HCT116 (cell line): ENCODE results near the gene ESR2. TPM values are rescaled to one million over a fixed set of nuclear protein-coding genes. Genes with fewer than 3 reads are reported as not detected.

ENCODE experiments used
- ATAC-seq: fragments of 200-7000 bp; cut with Tn5 transposase; 2 replicates; pipeline ENCODE4 v1.9.1; 2020; ENCODE audit warnings: mild to moderate bottlenecking, moderate library complexity
- BruUV-seq: library from RNA; stranded (reverse); fragments of 400-500 nt; replicated peaks from 2 replicates; lab custom pipeline; 2021; lab: Mats Ljungman, UMichigan
- CTCF ChIA-PET: fragments of 300-600 bp; sonication (Branson Sonifier 250); formaldehyde crosslinking; loops from one replicate; lab custom pipeline; 2021; ENCODE audit warnings: antibody characterized with exemption; lab: Charles Lee
- POLR2A ChIA-PET: fragments of 300-600, 350-600 bp; sonication (Branson Sonifier 250); formaldehyde crosslinking; loops from one replicate; lab custom pipeline; 2021; ENCODE audit warnings: antibody characterized with exemption; lab: Charles Lee
- RAD21 ChIA-PET, 2 experiments: fragments of 300-600 bp; sonication (Branson Sonifier 250); formaldehyde crosslinking; loops; one replicate each; lab custom pipeline; 2023; ENCODE audit warnings: low total read pairs in 2 of 2; ENCODE audit not compliant: uncharacterized antibody in 2 of 2, unreplicated experiment in 2 of 2, low non-redundant PET in 1 of 2; lab: Charles Lee
- DNase-seq: peaks from one replicate; pipeline ENCODE4 v3.0.0-alpha.2; 2010; ENCODE audit warnings: low read depth, low spot score
- H2AFZ ChIP-seq: fragments of 200-600 bp; shearing (Covaris generic), sonication (generic); 2 replicates; pipeline ENCODE4 v1.6.1; 2017; ENCODE audit warnings: low read depth, mixed run types, mixed read lengths, antibody characterized with exemption, low read length; ENCODE audit not compliant: poor library complexity, severe bottlenecking
- H3K27ac ChIP-seq: 2 replicates; pipeline ENCODE4 v1.5.1; 2012; ENCODE audit warnings: low read depth, low read length
- H3K27me3 ChIP-seq: fragments of 200-600 bp; sonication (generic); 2 replicates; pipeline ENCODE4 v1.6.1; 2016; ENCODE audit warnings: mixed run types, low read length, mixed read lengths; ENCODE audit not compliant: insufficient read depth
- H3K36me3 ChIP-seq, 2 experiments: fragments of 200-500 bp in 1 of 2; fragments of 200-600 bp in 1 of 2; sonication (Bioruptor generic) in 1 of 2; sonication (generic) in 1 of 2; 2 replicates each; pipeline versions ENCODE4 v1.5.1 to v1.6.1; 2014 to 2016; ENCODE audit warnings: low read length in 2 of 2, inconsistent platforms in 1 of 2, mixed read lengths in 1 of 2, mixed run types in 1 of 2; ENCODE audit not compliant: insufficient read depth in 2 of 2, control insufficient read depth in 1 of 2
- H3K4me1 ChIP-seq, 2 experiments: fragments of 200-600 bp in 1 of 2; sonication (generic) in 1 of 2; 2 replicates each; pipeline versions ENCODE4 v1.5.1 to v1.6.1; 2012 to 2017; ENCODE audit warnings: low read length in 2 of 2, inconsistent platforms in 1 of 2, mild to moderate bottlenecking in 1 of 2, mixed read lengths in 1 of 2, mixed run types in 1 of 2, moderate library complexity in 1 of 2; ENCODE audit not compliant: insufficient read depth in 2 of 2, control insufficient read depth in 1 of 2
- H3K4me2 ChIP-seq: fragments of 200-600 bp; sonication (generic); 2 replicates; pipeline ENCODE4 v1.6.1; 2017; ENCODE audit warnings: mixed run types, low read length, mixed read lengths
- H3K4me3 ChIP-seq, 2 experiments: fragments of 200-600 bp in 1 of 2; sonication (generic) in 1 of 2; replicated peaks in 1 of 2; 2 replicates each; pipeline ENCODE4 v1.5.1; 2011 to 2016; ENCODE audit warnings: low read length in 2 of 2, control low read depth in 1 of 2, low read depth in 1 of 2, mild to moderate bottlenecking in 1 of 2, mixed read lengths in 1 of 2, mixed run types in 1 of 2
- H3K79me2 ChIP-seq: fragments of 200-600 bp; sonication (generic); 2 replicates; pipeline ENCODE4 v1.6.1; 2017; ENCODE audit warnings: mild to moderate bottlenecking, mixed run types, low read length, moderate library complexity, mixed read lengths; ENCODE audit not compliant: insufficient read depth
- H3K9ac ChIP-seq: fragments of 200-600 bp; sonication (generic); 2 replicates; pipeline ENCODE4 v1.6.1; 2016; ENCODE audit warnings: low read length, mixed read lengths
- H3K9me2 ChIP-seq: fragments of 200-600 bp; sonication (generic), shearing (Covaris generic); 2 replicates; pipeline ENCODE4 v1.6.1; 2017; ENCODE audit warnings: mixed run types, mild to moderate bottlenecking, moderate library complexity; ENCODE audit not compliant: insufficient read depth
- H3K9me3 ChIP-seq, 2 experiments: fragments of 200-500 bp in 1 of 2; fragments of 200-600 bp in 1 of 2; sonication (Bioruptor generic) in 1 of 2; sonication (generic) in 1 of 2; 2 replicates each; pipeline ENCODE4 v1.6.1; 2014 to 2017; ENCODE audit warnings: low read length in 2 of 2, mixed read lengths in 2 of 2, inconsistent platforms in 1 of 2, low read depth in 1 of 2, mild to moderate bottlenecking in 1 of 2, mixed run types in 1 of 2, moderate library complexity in 1 of 2; ENCODE audit not compliant: control insufficient read depth in 1 of 2, insufficient read depth in 1 of 2
- H4K20me1 ChIP-seq: fragments of 200-600 bp; sonication (generic), shearing (Covaris generic); 2 replicates; pipeline ENCODE4 v1.6.1; 2017; ENCODE audit warnings: mixed run types, mild to moderate bottlenecking, moderate library complexity; ENCODE audit not compliant: insufficient read depth
- ATF3 ChIP-seq: IDR thresholded peaks from 2 replicates; pipeline ENCODE4 v1.6.1; 2012
- CBX3 ChIP-seq: IDR thresholded peaks from 2 replicates; pipeline ENCODE4 v1.6.1; 2012; ENCODE audit warnings: low read depth
- CTCF ChIP-seq, 3 experiments: fragments of 200-600 bp in 1 of 3; sonication (generic) in 1 of 3; IDR thresholded peaks in 2 of 3; conservative IDR thresholded peaks in 1 of 3; 2 replicates each; pipeline ENCODE4 v1.5.1; 2012 to 2017; ENCODE audit warnings: low read depth in 2 of 3, low read length in 2 of 3, antibody characterized with exemption in 1 of 3, borderline replicate concordance in 1 of 3, control low read depth in 1 of 3, mild to moderate bottlenecking in 1 of 3, mixed read lengths in 1 of 3, mixed run types in 1 of 3, moderate library complexity in 1 of 3; ENCODE audit not compliant: insufficient read depth in 1 of 3
- EGR1 ChIP-seq: IDR thresholded peaks from 2 replicates; pipeline ENCODE4 v1.6.1; 2012; ENCODE audit warnings: low read depth
- ELF1 ChIP-seq: IDR thresholded peaks from 2 replicates; pipeline ENCODE4 v1.6.1; 2012; ENCODE audit warnings: low read depth, borderline replicate concordance
- EZH2 ChIP-seq: fragments of 200-600 bp; sonication (generic); IDR thresholded peaks from 2 replicates; pipeline ENCODE4 v1.6.1; 2017; ENCODE audit warnings: antibody characterized with exemption, mixed run types
- FOSL1 ChIP-seq: IDR thresholded peaks from 2 replicates; pipeline ENCODE4 v1.6.1; 2012; ENCODE audit warnings: low read depth
- JUND ChIP-seq: IDR thresholded peaks from 2 replicates; pipeline ENCODE4 v1.6.1; 2012
- POLR2AphosphoS5 ChIP-seq: IDR thresholded peaks from 2 replicates; pipeline ENCODE4 v1.6.1; 2011; ENCODE audit warnings: mild to moderate bottlenecking, low read depth, low read length, moderate library complexity
- REST ChIP-seq: IDR thresholded peaks from 2 replicates; pipeline ENCODE4 v1.6.1; 2012; ENCODE audit warnings: low read depth
- SIN3A ChIP-seq: IDR thresholded peaks from 2 replicates; pipeline ENCODE4 v1.6.1; 2012; ENCODE audit warnings: low read depth
- SP1 ChIP-seq: IDR thresholded peaks from 2 replicates; pipeline ENCODE4 v1.6.1; 2012; ENCODE audit warnings: low read depth
- TCF7L2 ChIP-seq: IDR thresholded peaks from 2 replicates; pipeline ENCODE4 v1.7.0; 2011; ENCODE audit warnings: borderline replicate concordance, inconsistent platforms; ENCODE audit not compliant: insufficient read depth, insufficient read length; ENCODE audit errors: extremely low read depth
- YY1 ChIP-seq: IDR thresholded peaks from 2 replicates; pipeline ENCODE4 v1.6.1; 2011; ENCODE audit warnings: low read length, low read depth, moderate library complexity, mild to moderate bottlenecking; ENCODE audit not compliant: insufficient replicate concordance; ENCODE audit errors: extremely low read depth
- ZBTB33 ChIP-seq: IDR thresholded peaks from 2 replicates; pipeline ENCODE4 v1.6.1; 2011; ENCODE audit warnings: mild to moderate bottlenecking, low read length, moderate library complexity; ENCODE audit not compliant: insufficient replicate concordance; ENCODE audit errors: extremely low read depth
- ZNF274 ChIP-seq: fragments of 200-500 bp; sonication (Bioruptor generic); IDR thresholded peaks from 2 replicates; pipeline ENCODE4 v1.6.1; 2014; ENCODE audit warnings: mild to moderate bottlenecking, low read depth, low read length, inconsistent platforms
- intact Hi-C: fragments of 100-400 bp; cut with micrococcal nuclease; formaldehyde crosslinking; loops from 2 replicates; pipeline ENCODE4 v1.10.0; 2022
- total RNA-seq: library from RNA; stranded (reverse); gene quantifications from one replicate; pipeline ENCODE4 v1.2.1, GENCODE V29; 2021; ENCODE audit not compliant: unreplicated experiment

ESR2 gene
- total RNA-seq, 1 experiment from 2014 or later: 0.32 TPM

GRCh38 chr14:64115401-64115800 lies 178.8 kb downstream of the ESR2 start (continued):
- TF ChIP-seq FOSL1: no peak
- no peak for TF ChIP-seq EZH2
- TF ChIP-seq ATF3: no peak
- no peak for TF ChIP-seq JUND
- no peak for TF ChIP-seq SIN3A
- no peak for TF ChIP-seq CTCF (IDR thresholded peaks at IDR 0.05 in 2 of 3, conservative IDR thresholded peaks at IDR 0.05 in 1 of 3; ENCODE audit: borderline replicate concordance in 1 of 3, insufficient read depth in 1 of 3, low read depth in 2 of 3, low read length in 2 of 3)
- TF ChIP-seq TCF7L2: no peak
- TF ChIP-seq SP1: no peak
- TF ChIP-seq ZNF274: no peak
- no peak for TF ChIP-seq POLR2AphosphoS5
- TF ChIP-seq ELF1: no peak
- no peak for TF ChIP-seq YY1

- no peak overlapping the region for H3K27ac ChIP-seq
- H3K4me1 ChIP-seq: no peaks in the 10 kb centered on the region
- no peak for ATAC-seq
- ChIA-PET POLR2A (no interaction called here), CTCF (no interaction called here), RAD21 (no interaction called here)
- H3K4me3 ChIP-seq: no peak overlapping the region
- H3K4me2 ChIP-seq: no peak overlapping the region
- H3K9ac ChIP-seq: no peak overlapping the region
- no peak overlapping the region for H2AFZ ChIP-seq
- H3K27me3 ChIP-seq: no peaks in the 10 kb centered on the region
- no peaks in the 10 kb centered on the region for H4K20me1 ChIP-seq
- no peak for DNase-seq
- no peaks in the 10 kb centered on the region for H3K9me3 ChIP-seq
- intact Hi-C loops: no loop called here
- no peaks in the 10 kb centered on the region for H3K79me2 ChIP-seq
- TF ChIP-seq CBX3 (no peak), ZBTB33 (no peak), ZNF274 (no peak), REST (no peak), TCF7L2 (no peak), SP1 (no peak), ELF1 (no peak), POLR2AphosphoS5 (no peak), EGR1 (no peak), YY1 (no peak), ATF3 (no peak)
- no peaks in the 10 kb centered on the region; a peak in 1 of 4 replicates for H3K36me3 ChIP-seq
- no TSS peak for BruUV-seq
- H3K9me2 ChIP-seq: no peaks in the 10 kb centered on the region
Observed at GRCh38 chr14:64114796-64115195, 179.4 kb downstream of the ESR2 start.
